ENCODE data around the gene ESPN. TPM values are rescaled to one million over a fixed set of nuclear protein-coding genes. Genes with fewer than 3 reads are reported as not detected.
"Not testable (repeated sequence)": the region's sequence is repeated elsewhere in the genome, so short reads cannot be mapped to it uniquely, and the experiment has no call there.

Gene ESPN
- total and polyA plus RNA-seq, 12 donors: 0.16 to 10.8 (median 6.1) TPM

GRCh38 chr1:6427441-6428390 is 3.1 kb downstream of the ESPN start:
- Histone ChIP-seq H3K36me3 (replicated peaks in 1 of 2) (no peaks in the 10 kb centered on the region), H3K4me1 (replicated peaks in 1 of 2) (peaks cover 19 to 29% of the 10 kb centered on the region in 2 donors), H3K9me3 (replicated peaks in 1 of 3) (no peaks in the 10 kb centered on the region), H3K27ac (no peak overlapping the region), H3K27me3 (peaks cover 22% of the 10 kb centered on the region), H3K4me3 (no peak overlapping the region)
- peak in 1 of 7 donors; percentile 35 for DNase-seq
- no peak for TF ChIP-seq POLR2A (IDR thresholded peaks at IDR 0.05)
- intact Hi-C loops (cut with DNase I): no loop called here
- 69 to 81% (median 70%) methylated on average over 14 to 26 of the region's 26 CpGs for WGBS, 4 donors

- H3K9me3 ChIP-seq (replicated peaks in 1 of 3); H3K36me3 ChIP-seq (replicated peaks in 1 of 2); intact Hi-C loops (cut with DNase I); DNase-seq; H3K4me3 ChIP-seq; H3K27ac ChIP-seq: not testable (repeated sequence)
- WGBS, 4 donors: 60 to 90% (median 71%) methylated on average over 1 to 6 of the region's 6 CpGs
- Histone ChIP-seq H3K4me1 (replicated peaks in 1 of 2) (peaks cover 15 to 22% of the 10 kb centered on the region in 2 donors), H3K27me3 (peaks cover 22% of the 10 kb centered on the region)
Measured at GRCh38 chr1:6428453-6428852, 3.9 kb downstream of the ESPN start.

DNA sequence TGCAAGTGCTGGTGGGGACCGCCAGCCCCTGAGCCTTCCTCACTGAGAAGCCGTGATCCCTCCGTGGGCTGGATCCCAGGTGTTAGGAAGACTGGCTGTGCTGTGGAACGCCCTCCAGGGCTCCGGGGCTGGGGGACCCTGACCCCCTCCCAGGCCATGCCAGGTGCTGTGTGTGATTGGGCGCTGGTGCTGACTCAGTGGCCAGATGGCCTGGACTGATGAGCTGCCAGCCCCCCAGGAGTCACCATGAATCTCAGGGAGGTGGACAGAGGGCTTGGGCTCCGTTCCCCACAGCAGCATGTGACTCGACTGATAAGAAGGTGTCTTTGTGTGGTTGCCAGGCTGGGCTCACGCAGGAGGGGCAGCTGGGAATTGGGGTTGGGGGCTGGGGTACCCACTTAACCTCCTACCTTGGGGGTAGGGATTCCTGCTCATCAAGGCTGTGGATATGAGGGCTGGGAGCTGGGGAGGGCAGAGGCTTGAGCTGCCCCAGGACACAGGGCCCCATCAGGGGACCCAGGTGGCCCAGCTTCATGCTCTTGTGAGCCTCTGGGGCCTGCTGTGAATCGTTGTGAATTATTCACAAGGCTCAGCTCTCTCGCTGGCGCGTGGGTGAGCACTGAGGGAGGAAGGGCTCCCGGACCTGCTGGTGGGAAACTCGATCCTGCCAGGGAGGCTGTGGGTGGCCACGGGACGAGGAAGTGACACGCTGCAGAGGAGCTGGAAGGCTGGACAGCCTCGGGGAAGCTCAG is 5.3 kb downstream of the ESPN start:
- intact Hi-C loops (cut with DNase I); H3K9me3 ChIP-seq (replicated peaks in 1 of 3); H3K27ac ChIP-seq; DNase-seq; H3K36me3 ChIP-seq (replicated peaks in 1 of 2); H3K4me3 ChIP-seq: not testable (repeated sequence)
- H3K4me1 ChIP-seq (replicated peaks in 1 of 2): peaks cover 9 to 13% of the 10 kb centered on the region in 2 donors
- WGBS, 4 donors: 48 to 62% (median 49%) methylated on average over 4 to 19 of the region's 19 CpGs
- H3K27me3 ChIP-seq: peaks cover 12% of the 10 kb centered on the region

DNA sequence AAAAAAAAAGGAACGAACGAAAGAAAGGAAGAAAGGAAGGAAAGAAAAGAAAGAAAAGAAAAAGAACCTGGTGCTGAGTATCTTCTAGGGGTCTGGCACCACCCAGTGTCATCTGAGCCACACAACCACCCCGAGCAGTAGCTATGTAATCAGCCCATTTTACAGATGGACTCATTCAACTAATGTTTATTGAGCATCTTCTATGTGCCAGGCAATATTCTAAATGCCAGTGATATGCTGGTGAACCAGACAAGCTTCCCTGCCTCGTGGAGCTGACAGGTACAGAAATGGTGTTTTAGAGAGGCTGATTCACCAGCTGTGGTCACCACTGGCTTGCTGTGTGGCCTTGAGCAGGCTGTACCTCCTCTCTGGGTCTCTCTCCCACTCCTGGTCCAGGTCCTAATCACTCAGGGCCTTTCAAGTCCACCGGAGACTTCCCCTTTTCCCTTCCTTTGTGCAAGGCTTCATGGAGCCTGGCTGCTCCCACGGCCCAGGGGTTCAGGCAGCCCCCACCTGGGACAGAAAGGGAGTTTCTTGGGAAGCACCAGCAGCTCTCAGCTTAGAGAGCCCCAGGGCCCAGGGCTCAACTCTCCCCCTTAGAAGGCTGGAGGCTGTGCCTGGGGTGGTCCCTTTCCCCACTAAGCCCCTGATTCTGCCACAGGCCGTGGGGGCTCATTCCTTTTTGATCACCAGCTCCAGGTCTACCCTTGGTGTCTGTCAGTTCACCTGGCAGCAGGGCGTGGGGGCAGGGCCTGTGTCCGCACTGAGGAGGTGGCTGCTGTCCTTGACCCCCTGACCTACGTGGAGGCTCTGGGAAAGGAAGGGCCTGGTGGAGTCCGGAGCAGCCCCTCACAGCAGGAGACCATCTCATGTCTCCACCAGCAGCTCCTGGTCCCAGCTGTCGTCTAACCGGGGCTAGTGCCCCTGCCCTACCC is 7.3 kb downstream of the ESPN start:
- DNase-seq; intact Hi-C loops (cut with DNase I); H3K4me1 ChIP-seq (replicated peaks in 1 of 2); H3K4me3 ChIP-seq; H3K27me3 ChIP-seq; H3K27ac ChIP-seq; H3K36me3 ChIP-seq (replicated peaks in 1 of 2); H3K9me3 ChIP-seq (replicated peaks in 1 of 3): not testable (repeated sequence)
- WGBS, 4 donors: 65 to 73% (median 71%) methylated on average over 9 to 13 of the region's 13 CpGs

GRCh38 chr1:6434186-6434585 is 9.6 kb downstream of the ESPN start:
- DNase-seq: no peak
- TF ChIP-seq, protein P1, sequence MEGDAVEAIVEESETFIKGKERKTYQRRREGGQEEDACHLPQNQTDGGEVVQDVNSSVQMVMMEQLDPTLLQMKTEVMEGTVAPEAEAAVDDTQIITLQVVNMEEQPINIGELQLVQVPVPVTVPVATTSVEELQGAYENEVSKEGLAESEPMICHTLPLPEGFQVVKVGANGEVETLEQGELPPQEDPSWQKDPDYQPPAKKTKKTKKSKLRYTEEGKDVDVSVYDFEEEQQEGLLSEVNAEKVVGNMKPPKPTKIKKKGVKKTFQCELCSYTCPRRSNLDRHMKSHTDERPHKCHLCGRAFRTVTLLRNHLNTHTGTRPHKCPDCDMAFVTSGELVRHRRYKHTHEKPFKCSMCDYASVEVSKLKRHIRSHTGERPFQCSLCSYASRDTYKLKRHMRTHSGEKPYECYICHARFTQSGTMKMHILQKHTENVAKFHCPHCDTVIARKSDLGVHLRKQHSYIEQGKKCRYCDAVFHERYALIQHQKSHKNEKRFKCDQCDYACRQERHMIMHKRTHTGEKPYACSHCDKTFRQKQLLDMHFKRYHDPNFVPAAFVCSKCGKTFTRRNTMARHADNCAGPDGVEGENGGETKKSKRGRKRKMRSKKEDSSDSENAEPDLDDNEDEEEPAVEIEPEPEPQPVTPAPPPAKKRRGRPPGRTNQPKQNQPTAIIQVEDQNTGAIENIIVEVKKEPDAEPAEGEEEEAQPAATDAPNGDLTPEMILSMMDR (IDR thresholded peaks at IDR 0.05): no peak
- no peak for TF ChIP-seq POLR2A (IDR thresholded peaks at IDR 0.05)
- Histone ChIP-seq H3K9me3 (replicated peaks in 1 of 3) (no peaks in the 10 kb centered on the region), H3K4me1 (replicated peaks in 1 of 2) (no peaks in the 10 kb centered on the region), H3K27ac (no peak overlapping the region), H3K36me3 (replicated peaks in 1 of 2) (no peaks in the 10 kb centered on the region), H3K4me3 (no peak overlapping the region), H3K27me3 (no peaks in the 10 kb centered on the region)
- intact Hi-C loops (cut with DNase I): no loop called here
- 75 to 88% (median 77%) methylated on average over 5 of the region's 5 CpGs for WGBS, 4 donors

All from adrenal gland (tissue), 12 donors.